ENCODE data around the gene UBTF.

GRCh38 chr17:44199553-44200477, 19.7 kb downstream of the UBTF start, which contains the start of gene ATXN7L3:
- TF ChIP-seq CTCF (IDR thresholded peaks at IDR 0.05; ENCODE audit: low read depth, low read length) (no peak), POLR2A (IDR thresholded peaks at IDR 0.05; ENCODE audit: extremely low read depth, insufficient read length) (no peak), MAX (IDR thresholded peaks at IDR 0.05; ENCODE audit: low read depth, low read length) (peak; percentile 57), MYC (IDR thresholded peaks at IDR 0.05; ENCODE audit: low read depth, low read length) (peak; percentile 65)

Data from NB4 (cell line).